ENCODE results near the gene BRICD5. TPM values are rescaled to one million over a fixed set of nuclear protein-coding genes. Genes with fewer than 3 reads are reported as not detected.
"Not testable (repeated sequence)": the region's sequence is repeated elsewhere in the genome, so short reads cannot be mapped to it uniquely, and the experiment has no call there.

Gene BRICD5
- total RNA-seq: 10 to 100 TPM in 1 of 2 experiments, 1 to 10 TPM in 1; 8.4 to 10.9 TPM
- 0.14 TPM for polyA plus RNA-seq

GRCh38 chr16:2210386-2211365, at the start of gene BRICD5:
TSS of gene BRICD5 (minus strand) at chr16:2210863. CDS start at chr16:2210833, 30 bp downstream.
- Mint-ChIP-seq H3K4me1 (peaks cover 23 to 46% (median 33%) of the 10 kb centered on the region in 3 donors), H3K9me3 (no peaks in the 10 kb centered on the region), H3K27me3 (no peaks in the 10 kb centered on the region), H3K36me3 (peaks cover 0 to 45% (median 4%) of the 10 kb centered on the region in 3 donors), H3K27ac (peak within 1 kb of the TSS in 2 of 8 donors; percentile 20 to 21), H3K4me3 (no peak within 1 kb of the TSS)
- peaks cover 3% of the 10 kb centered on the region for H3K36me3 ChIP-seq (ENCODE audit: insufficient read depth, low read length)
- CTCF ChIA-PET: no interaction called here
- H3K9me3 ChIP-seq (ENCODE audit: low read length): no peaks in the 10 kb centered on the region
- no peak for DNase-seq
- no peak within 1 kb of the TSS for H3K4me3 ChIP-seq (ENCODE audit: low read length)
- H3K27me3 ChIP-seq (ENCODE audit: insufficient read depth, low read length, poor library complexity, severe bottlenecking): no peaks in the 10 kb centered on the region
- no peak within 1 kb of the TSS for H3K27ac ChIP-seq (ENCODE audit: low read depth, low read length)
- H3K4me1 ChIP-seq (ENCODE audit: insufficient read depth, low read length): peaks cover 26% of the 10 kb centered on the region
- POLR2A ChIA-PET: no interaction called here

GRCh38 chr16:2260250-2260649, 49.6 kb upstream of the BRICD5 start:
- H3K4me3 ChIP-seq (ENCODE audit: low read length): no peak overlapping the region
- H3K27me3 Mint-ChIP-seq: no peaks in the 10 kb centered on the region
- no peak overlapping the region for H3K27ac Mint-ChIP-seq
- no peak for DNase-seq
- H3K27me3 ChIP-seq (ENCODE audit: insufficient read depth, low read length, poor library complexity, severe bottlenecking): no peaks in the 10 kb centered on the region
- H3K36me3 ChIP-seq (ENCODE audit: insufficient read depth, low read length): peaks cover 72% of the 10 kb centered on the region
- ChIA-PET CTCF (interaction anchor here (1.3 kb wide), 1 partner anchor 65 kb away, joined by 3 read pairs; no protein-coding TSS in a partner anchor), POLR2A (no interaction called here)
- peaks cover 9 to 12% (median 11%) of the 10 kb centered on the region in 3 donors for H3K4me1 Mint-ChIP-seq
- no peak overlapping the region for H3K4me3 Mint-ChIP-seq
- peaks cover 0 to 94% (median 15%) of the 10 kb centered on the region in 3 donors for H3K36me3 Mint-ChIP-seq
- no peaks in the 10 kb centered on the region for H3K9me3 ChIP-seq (ENCODE audit: low read length)
- no peaks in the 10 kb centered on the region for H3K9me3 Mint-ChIP-seq
- H3K4me1 ChIP-seq (ENCODE audit: insufficient read depth, low read length): peaks cover 5% of the 10 kb centered on the region
- H3K27ac ChIP-seq (ENCODE audit: low read depth, low read length): no peak overlapping the region

DNA sequence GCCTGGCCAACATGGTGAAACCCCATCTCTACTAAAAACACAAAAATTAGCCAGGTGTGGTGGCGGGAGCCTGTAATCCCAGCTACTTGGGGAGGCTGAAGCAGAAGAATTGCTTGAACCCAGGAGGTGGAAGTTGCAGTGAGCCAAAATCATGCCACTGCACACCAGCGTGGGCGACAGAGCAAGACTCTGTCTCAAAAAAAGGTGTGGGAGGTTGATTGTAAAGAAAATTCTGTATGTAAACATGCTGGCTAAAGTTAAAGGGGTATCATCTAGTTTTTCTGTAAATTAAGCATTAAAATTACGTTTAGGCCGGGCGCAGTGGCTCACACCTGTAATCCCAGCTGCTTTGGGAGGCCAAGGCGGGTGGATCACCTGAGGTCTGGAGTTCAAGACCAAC, 47.9 kb upstream of the BRICD5 start:
- POLR2A ChIA-PET, H3K9me3 Mint-ChIP-seq: not testable (repeated sequence)

GRCh38 chr16:2257726-2258125, 47.1 kb upstream of the BRICD5 start:
- peaks cover 4 to 89% (median 16%) of the 10 kb centered on the region in 3 donors for H3K36me3 Mint-ChIP-seq
- Histone ChIP-seq H3K4me1 (ENCODE audit: insufficient read depth, low read length) (no peaks in the 10 kb centered on the region), H3K27ac (ENCODE audit: low read depth, low read length) (no peak overlapping the region), H3K9me3 (ENCODE audit: low read length) (no peaks in the 10 kb centered on the region), H3K36me3 (ENCODE audit: insufficient read depth, low read length) (peaks cover 61% of the 10 kb centered on the region), H3K4me3 (ENCODE audit: low read length) (no peak overlapping the region), H3K27me3 (ENCODE audit: insufficient read depth, low read length, poor library complexity, severe bottlenecking) (no peaks in the 10 kb centered on the region)
- no peak for DNase-seq
- H3K27ac Mint-ChIP-seq: peak overlapping the region in 1 of 8 donors; percentile 71
- H3K27me3 Mint-ChIP-seq: no peaks in the 10 kb centered on the region
- no peaks in the 10 kb centered on the region for H3K4me1 Mint-ChIP-seq
- ChIA-PET CTCF (interaction anchor here (1.3 kb wide), 1 partner anchor 22 kb away, joined by 3 read pairs; the partner anchor contains the start of gene DNASE1L2), POLR2A (no interaction called here)
- H3K9me3 Mint-ChIP-seq: no peaks in the 10 kb centered on the region
- no peak overlapping the region for H3K4me3 Mint-ChIP-seq

More for the DNA sequence above, 47.9 kb upstream of the BRICD5 start:
- Mint-ChIP-seq H3K36me3 (peaks cover 0 to 91% (median 15%) of the 10 kb centered on the region in 3 donors), H3K4me3 (peak overlapping the region in 1 of 7 donors; percentile 30)
- H3K4me1 Mint-ChIP-seq; H3K27me3 Mint-ChIP-seq; H3K4me1 ChIP-seq (ENCODE audit: insufficient read depth, low read length); H3K27me3 ChIP-seq (ENCODE audit: insufficient read depth, low read length, poor library complexity, severe bottlenecking); H3K27ac ChIP-seq (ENCODE audit: low read depth, low read length); H3K27ac Mint-ChIP-seq; H3K9me3 ChIP-seq (ENCODE audit: low read length); H3K4me3 ChIP-seq (ENCODE audit: low read length); DNase-seq: not testable (repeated sequence)
- CTCF ChIA-PET: interaction anchor here (1.3 kb wide), 1 partner anchor 22 kb away, joined by 3 read pairs; the partner anchor contains the start of gene DNASE1L2
- peaks cover 69% of the 10 kb centered on the region for H3K36me3 ChIP-seq (ENCODE audit: insufficient read depth, low read length)

DNA sequence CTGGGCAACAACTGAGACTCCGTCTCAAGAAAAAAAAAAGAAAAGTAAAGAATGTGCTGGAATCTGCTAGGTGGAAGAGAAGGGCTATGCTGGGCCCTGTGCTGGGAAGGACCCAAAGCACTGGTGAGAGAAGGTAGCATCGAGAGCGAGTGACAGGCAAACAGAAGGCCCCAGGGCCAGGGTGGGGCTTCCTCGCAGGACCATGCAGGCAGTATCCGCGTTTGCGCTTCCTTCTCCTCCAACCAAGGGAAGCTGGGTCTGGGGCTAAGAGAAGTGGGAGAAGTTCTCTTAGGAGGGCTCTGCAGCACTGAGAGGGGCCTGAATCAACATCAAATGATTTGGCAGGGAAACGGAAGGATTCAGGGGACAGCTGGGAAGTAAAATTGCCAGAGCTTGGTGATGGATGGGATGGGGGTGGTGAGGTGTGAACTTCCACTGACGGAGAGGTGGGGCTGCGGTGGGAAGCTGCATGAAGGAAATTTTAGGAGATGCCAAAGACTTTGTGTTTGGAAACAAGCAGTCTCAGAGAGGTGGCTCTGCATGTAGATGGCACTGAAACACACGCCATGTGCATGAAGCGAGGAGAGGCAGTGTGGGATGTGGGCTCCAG, 46.0 kb upstream of the BRICD5 start:
- H3K36me3 ChIP-seq (ENCODE audit: insufficient read depth, low read length): peaks cover 50% of the 10 kb centered on the region
- ChIA-PET CTCF (no interaction called here), POLR2A (interaction anchor here (0.6 kb wide), 1 partner anchor 102 kb away, joined by 3 read pairs; no protein-coding TSS in a partner anchor)
- Mint-ChIP-seq H3K36me3 (peaks cover 4 to 82% (median 9%) of the 10 kb centered on the region in 3 donors), H3K4me1 (peaks cover 0 to 4% (median 0%) of the 10 kb centered on the region in 3 donors), H3K27ac (peak overlapping the region in 4 of 8 donors; percentile 28 to 82 (median 44)), H3K4me3 (peak overlapping the region in 2 of 7 donors; percentile 27 to 38), H3K27me3 (no peaks in the 10 kb centered on the region), H3K9me3 (no peaks in the 10 kb centered on the region)
- no peaks in the 10 kb centered on the region for H3K9me3 ChIP-seq (ENCODE audit: low read length)
- DNase-seq: no peak
- H3K27me3 ChIP-seq (ENCODE audit: insufficient read depth, low read length, poor library complexity, severe bottlenecking): no peaks in the 10 kb centered on the region
- H3K27ac ChIP-seq (ENCODE audit: low read depth, low read length): no peak overlapping the region
- H3K4me1 ChIP-seq (ENCODE audit: insufficient read depth, low read length): no peaks in the 10 kb centered on the region
- H3K4me3 ChIP-seq (ENCODE audit: low read length): no peak overlapping the region

- Histone ChIP-seq H3K27ac (ENCODE audit: low read depth, low read length) (no peak overlapping the region), H3K4me3 (ENCODE audit: low read length) (no peak overlapping the region), H3K36me3 (ENCODE audit: insufficient read depth, low read length) (peaks cover 34% of the 10 kb centered on the region), H3K4me1 (ENCODE audit: insufficient read depth, low read length) (peaks cover 8% of the 10 kb centered on the region), H3K9me3 (ENCODE audit: low read length) (no peaks in the 10 kb centered on the region), H3K27me3 (ENCODE audit: insufficient read depth, low read length, poor library complexity, severe bottlenecking) (no peaks in the 10 kb centered on the region)
- H3K9me3 Mint-ChIP-seq: no peaks in the 10 kb centered on the region
- POLR2A ChIA-PET: no interaction called here
- CTCF ChIA-PET: interaction anchor here (4.2 kb wide), 1 partner anchor 59 kb away, joined by 30 read pairs; no protein-coding TSS in a partner anchor
- H3K27me3 Mint-ChIP-seq: no peaks in the 10 kb centered on the region
- no peak for DNase-seq
- H3K4me1 Mint-ChIP-seq: peaks cover 3 to 12% (median 8%) of the 10 kb centered on the region in 3 donors
- H3K27ac Mint-ChIP-seq: peak overlapping the region in 6 of 8 donors; percentile 21 to 94 (median 78)
- H3K4me3 Mint-ChIP-seq: peak overlapping the region in 3 of 7 donors; percentile 12 to 87 (median 19)
- H3K36me3 Mint-ChIP-seq: peaks cover 4 to 54% (median 5%) of the 10 kb centered on the region in 3 donors
Measured at GRCh38 chr16:2253293-2253692, 42.6 kb upstream of the BRICD5 start.

GRCh38 chr16:2252806-2253148, 42.1 kb upstream of the BRICD5 start:
- no peaks in the 10 kb centered on the region for H3K27me3 Mint-ChIP-seq
- Histone ChIP-seq H3K27ac (ENCODE audit: low read depth, low read length) (no peak overlapping the region), H3K36me3 (ENCODE audit: insufficient read depth, low read length) (peaks cover 29% of the 10 kb centered on the region), H3K4me1 (ENCODE audit: insufficient read depth, low read length) (peaks cover 8% of the 10 kb centered on the region), H3K9me3 (ENCODE audit: low read length) (no peaks in the 10 kb centered on the region), H3K27me3 (ENCODE audit: insufficient read depth, low read length, poor library complexity, severe bottlenecking) (no peaks in the 10 kb centered on the region), H3K4me3 (ENCODE audit: low read length) (no peak overlapping the region)
- POLR2A ChIA-PET: interaction anchor here (1.8 kb wide), 1 partner anchor 16 kb away, joined by 8 read pairs; no protein-coding TSS in a partner anchor
- DNase-seq: no peak
- H3K27ac Mint-ChIP-seq: peak overlapping the region in 6 of 8 donors; percentile 23 to 94 (median 78)
- H3K4me3 Mint-ChIP-seq: peak overlapping the region in 5 of 7 donors; percentile 36 to 87 (median 57)
- H3K4me1 Mint-ChIP-seq: peaks cover 3 to 12% (median 8%) of the 10 kb centered on the region in 3 donors
- CTCF ChIA-PET: interaction anchor here (1.0 to 4.2 kb wide), 6 partner anchors 25 to 222 kb away, joined by 3 to 30 read pairs (median 4); partner anchors contain the start of gene TBC1D24
- no peaks in the 10 kb centered on the region for H3K9me3 Mint-ChIP-seq
- peaks cover 4 to 49% (median 5%) of the 10 kb centered on the region in 3 donors for H3K36me3 Mint-ChIP-seq

Measured in CD8-positive, alpha-beta memory T cell (primary cell).